ENCODE data around the gene ASB6.

ASB6 gene

GRCh38 chr9:129604056-129604765, 37.7 kb downstream of the ASB6 start:
- no peak overlapping the region for H3K4me3 ChIP-seq (ENCODE audit: low read length, poor library complexity, severe bottlenecking)
- no peaks in the 10 kb centered on the region for H3K36me3 ChIP-seq (ENCODE audit: insufficient read depth, low read length)
- no peaks in the 10 kb centered on the region for H4K20me1 ChIP-seq (ENCODE audit: insufficient read depth, low read length, poor library complexity, severe bottlenecking)
- H3F3A ChIP-seq (ENCODE audit: low read depth): no peaks in the 10 kb centered on the region
- H3K9me3 ChIP-seq (ENCODE audit: insufficient read depth, low read depth, low read length): no peaks in the 10 kb centered on the region
- no peak overlapping the region for H3K4me2 ChIP-seq (ENCODE audit: low read depth, low read length, poor library complexity, severe bottlenecking)
- no peak for TF ChIP-seq EZH2phosphoT487 (IDR thresholded peaks at IDR 0.05; ENCODE audit: borderline replicate concordance)
- TF ChIP-seq, protein P1, sequence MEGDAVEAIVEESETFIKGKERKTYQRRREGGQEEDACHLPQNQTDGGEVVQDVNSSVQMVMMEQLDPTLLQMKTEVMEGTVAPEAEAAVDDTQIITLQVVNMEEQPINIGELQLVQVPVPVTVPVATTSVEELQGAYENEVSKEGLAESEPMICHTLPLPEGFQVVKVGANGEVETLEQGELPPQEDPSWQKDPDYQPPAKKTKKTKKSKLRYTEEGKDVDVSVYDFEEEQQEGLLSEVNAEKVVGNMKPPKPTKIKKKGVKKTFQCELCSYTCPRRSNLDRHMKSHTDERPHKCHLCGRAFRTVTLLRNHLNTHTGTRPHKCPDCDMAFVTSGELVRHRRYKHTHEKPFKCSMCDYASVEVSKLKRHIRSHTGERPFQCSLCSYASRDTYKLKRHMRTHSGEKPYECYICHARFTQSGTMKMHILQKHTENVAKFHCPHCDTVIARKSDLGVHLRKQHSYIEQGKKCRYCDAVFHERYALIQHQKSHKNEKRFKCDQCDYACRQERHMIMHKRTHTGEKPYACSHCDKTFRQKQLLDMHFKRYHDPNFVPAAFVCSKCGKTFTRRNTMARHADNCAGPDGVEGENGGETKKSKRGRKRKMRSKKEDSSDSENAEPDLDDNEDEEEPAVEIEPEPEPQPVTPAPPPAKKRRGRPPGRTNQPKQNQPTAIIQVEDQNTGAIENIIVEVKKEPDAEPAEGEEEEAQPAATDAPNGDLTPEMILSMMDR (conservative IDR thresholded peaks at IDR 0.05; ENCODE audit: low read length): no peak
- H3K9ac ChIP-seq (ENCODE audit: low read depth, low read length, poor library complexity, severe bottlenecking): no peak overlapping the region
- H3K4me1 ChIP-seq (ENCODE audit: insufficient read depth, low read length, poor library complexity, severe bottlenecking): peaks cover 23% of the 10 kb centered on the region
- H3K9me2 ChIP-seq (replicated peaks; ENCODE audit: low read depth, low read length): no peaks in the 10 kb centered on the region
- no peak overlapping the region for H2AFZ ChIP-seq (ENCODE audit: low read length)
- H3K79me2 ChIP-seq (ENCODE audit: insufficient read depth, low read length): no peaks in the 10 kb centered on the region
- no peaks in the 10 kb centered on the region for H3K27me3 ChIP-seq (ENCODE audit: insufficient read depth, low read length, poor library complexity, severe bottlenecking)

- H3K9me3 ChIP-seq (ENCODE audit: insufficient read depth, low read depth, low read length): no peaks in the 10 kb centered on the region
- no peaks in the 10 kb centered on the region for H3K9me2 ChIP-seq (replicated peaks; ENCODE audit: low read depth, low read length)
- H4K20me1 ChIP-seq (ENCODE audit: insufficient read depth, low read length, poor library complexity, severe bottlenecking): no peaks in the 10 kb centered on the region
- no peak overlapping the region for H3K4me3 ChIP-seq (ENCODE audit: low read length, poor library complexity, severe bottlenecking)
- no peak overlapping the region for H3K4me2 ChIP-seq (ENCODE audit: low read depth, low read length, poor library complexity, severe bottlenecking)
- H2AFZ ChIP-seq (ENCODE audit: low read length): peak overlapping the region; percentile 55; the same call in 1 of the 2 replicates
- H3K27me3 ChIP-seq (ENCODE audit: insufficient read depth, low read length, poor library complexity, severe bottlenecking): no peaks in the 10 kb centered on the region
- TF ChIP-seq EZH2phosphoT487 (IDR thresholded peaks at IDR 0.05; ENCODE audit: borderline replicate concordance): no peak
- TF ChIP-seq, protein P1 (conservative IDR thresholded peaks at IDR 0.05; ENCODE audit: low read length): no peak
- H3K4me1 ChIP-seq (ENCODE audit: insufficient read depth, low read length, poor library complexity, severe bottlenecking): peaks cover 23% of the 10 kb centered on the region
- H3K9ac ChIP-seq (ENCODE audit: low read depth, low read length, poor library complexity, severe bottlenecking): no peak overlapping the region
- no peaks in the 10 kb centered on the region for H3F3A ChIP-seq (ENCODE audit: low read depth)
- H3K79me2 ChIP-seq (ENCODE audit: insufficient read depth, low read length): no peaks in the 10 kb centered on the region
- no peaks in the 10 kb centered on the region for H3K36me3 ChIP-seq (ENCODE audit: insufficient read depth, low read length)
These were observed 39.1 kb downstream of the ASB6 start for GRCh38 chr9:129602598-129603415.

DNA sequence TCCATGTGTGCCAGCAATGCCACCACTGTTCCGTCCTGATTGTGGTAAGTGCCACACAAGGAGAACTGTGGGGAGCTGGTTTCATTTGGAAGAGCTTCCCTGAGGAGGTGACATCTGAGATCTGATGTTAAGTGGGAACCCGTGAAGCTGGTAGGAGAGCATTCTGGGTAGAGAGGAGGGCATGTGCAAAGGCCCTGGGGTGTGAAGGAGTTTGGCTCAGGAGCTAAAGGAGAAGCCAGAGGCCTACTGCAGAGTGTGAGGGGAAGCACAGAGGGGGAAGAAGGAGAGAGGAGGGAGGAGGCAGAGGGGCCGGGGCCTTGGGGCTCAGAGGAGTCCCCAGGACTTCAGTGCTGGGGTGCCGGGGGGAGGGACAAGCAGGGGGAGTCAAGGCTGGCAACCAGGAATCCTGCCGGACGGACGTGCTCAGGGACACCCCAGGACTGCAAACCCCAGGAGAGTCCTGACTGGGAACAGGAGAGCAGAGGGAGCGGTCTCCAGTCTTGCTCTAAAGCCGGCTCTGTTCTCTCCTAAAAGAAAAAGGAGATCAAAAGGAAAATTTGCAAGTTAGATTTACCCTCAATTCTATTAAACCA, 40.8 kb downstream of the ASB6 start:
- Histone ChIP-seq H3K9me2 (replicated peaks; ENCODE audit: low read depth, low read length) (no peaks in the 10 kb centered on the region), H3K9me3 (ENCODE audit: insufficient read depth, low read depth, low read length) (no peaks in the 10 kb centered on the region), H3K9ac (ENCODE audit: low read depth, low read length, poor library complexity, severe bottlenecking) (no peak overlapping the region), H3K36me3 (ENCODE audit: insufficient read depth, low read length) (no peaks in the 10 kb centered on the region), H3F3A (ENCODE audit: low read depth) (no peaks in the 10 kb centered on the region), H3K4me1 (ENCODE audit: insufficient read depth, low read length, poor library complexity, severe bottlenecking) (peaks cover 16% of the 10 kb centered on the region), H3K27me3 (ENCODE audit: insufficient read depth, low read length, poor library complexity, severe bottlenecking) (no peaks in the 10 kb centered on the region), H3K4me3 (ENCODE audit: low read length, poor library complexity, severe bottlenecking) (no peak overlapping the region), H4K20me1 (ENCODE audit: insufficient read depth, low read length, poor library complexity, severe bottlenecking) (no peaks in the 10 kb centered on the region), H3K79me2 (ENCODE audit: insufficient read depth, low read length) (no peaks in the 10 kb centered on the region), H2AFZ (ENCODE audit: low read length) (no peak overlapping the region), H3K4me2 (ENCODE audit: low read depth, low read length, poor library complexity, severe bottlenecking) (no peak overlapping the region)
- no peak for TF ChIP-seq EZH2phosphoT487 (IDR thresholded peaks at IDR 0.05; ENCODE audit: borderline replicate concordance)
- TF ChIP-seq, protein P1 (conservative IDR thresholded peaks at IDR 0.05; ENCODE audit: low read length): no peak

Measured in Loucy (cell line).